HG02943 (cell line): ENCODE measurements around the gene S100A10.

Source experiments
- ATAC-seq: cut with Tn5 transposase; IDR thresholded peaks from one replicate; pipeline ENCODE4 v1.9.1; 2021; ENCODE audit warnings: mild to moderate bottlenecking, low read depth, moderate library complexity; ENCODE audit not compliant: unreplicated experiment

The S100A10 gene, protein sequence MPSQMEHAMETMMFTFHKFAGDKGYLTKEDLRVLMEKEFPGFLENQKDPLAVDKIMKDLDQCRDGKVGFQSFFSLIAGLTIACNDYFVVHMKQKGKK

DNA sequence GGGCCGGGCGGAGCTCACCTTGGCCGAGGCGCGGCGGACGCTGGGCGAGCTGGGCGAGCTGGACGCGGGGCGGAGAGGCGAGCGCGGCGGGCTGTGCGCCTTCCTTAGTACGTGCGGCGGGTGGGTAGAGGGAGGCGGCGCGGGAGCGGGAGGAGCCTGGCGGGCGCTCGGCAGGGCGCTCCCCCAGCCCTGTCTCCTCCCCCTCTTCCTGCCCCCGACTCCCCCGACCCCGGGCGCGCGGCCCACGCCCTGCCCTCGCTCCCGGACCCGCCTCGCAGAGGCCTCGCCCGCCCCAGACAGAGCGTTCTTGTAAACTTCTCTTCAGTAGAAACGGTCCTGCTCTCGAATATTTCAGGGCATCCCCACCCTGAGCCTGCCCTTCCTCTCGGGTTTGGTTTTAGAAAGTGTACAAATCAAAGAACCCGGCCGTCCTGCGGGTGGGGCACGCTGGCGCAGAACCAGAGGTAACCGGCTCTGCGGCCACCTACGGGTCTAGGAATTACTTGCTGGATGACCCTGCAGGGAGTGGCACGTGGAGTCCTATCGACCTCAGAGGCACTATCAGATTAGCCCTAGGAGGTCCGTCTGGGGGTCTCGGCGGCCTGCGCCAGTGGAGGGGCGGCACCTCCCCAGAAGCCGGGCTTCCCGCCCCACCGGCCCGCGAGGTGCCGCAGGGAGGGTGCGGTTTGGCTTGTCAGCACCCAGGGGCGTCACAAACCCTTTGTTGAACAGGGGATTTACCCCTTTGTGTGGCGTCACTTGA, at the start of gene S100A10:
Gene S100A10 (minus strand): TSS at position 126 of the 763 bp plus-strand sequence. CDS start 7,629 bp downstream, outside the sequence.
- no peak for ATAC-seq

DNA sequence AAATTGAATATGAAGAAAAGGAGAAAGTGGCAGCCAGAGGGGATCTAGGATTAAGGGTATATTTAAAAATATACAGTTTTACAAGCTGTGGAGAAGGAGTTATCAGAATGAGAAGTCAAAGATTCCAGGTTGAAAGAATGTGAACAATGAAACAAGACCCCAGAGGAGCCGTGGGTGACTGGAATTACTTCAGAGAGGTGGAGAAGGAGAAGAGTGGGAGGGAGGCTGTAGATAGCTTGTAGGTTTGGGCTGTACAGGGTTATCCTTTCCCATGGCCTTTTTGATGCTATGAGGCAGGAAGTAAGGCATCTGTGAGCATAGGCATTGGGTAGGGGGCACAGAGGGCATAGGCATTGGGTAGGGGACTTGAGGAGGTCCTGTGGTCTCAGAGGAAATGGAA, 48.4 kb upstream of the S100A10 start:
- ATAC-seq, result no peak

DNA sequence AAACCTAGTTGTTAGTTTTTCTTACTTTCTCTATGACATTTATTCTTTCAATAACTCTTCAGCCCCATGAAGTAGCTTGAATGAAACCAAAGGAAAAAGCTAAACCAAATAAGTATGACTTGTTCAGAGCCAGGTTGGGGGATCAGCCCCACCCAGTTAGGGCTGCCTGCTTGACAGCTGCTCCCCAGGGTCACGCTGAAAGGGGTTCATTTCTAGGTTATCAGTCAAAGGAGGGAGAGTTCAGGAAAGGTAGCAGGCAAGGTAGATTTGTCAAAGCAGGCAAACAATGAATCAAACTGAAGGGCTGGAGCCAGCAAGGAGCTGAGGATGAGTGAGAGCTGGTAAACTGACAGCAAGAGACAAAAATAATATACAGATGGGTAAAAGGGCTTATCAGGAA, 46.2 kb upstream of the S100A10 start:
- ATAC-seq, result no peak

DNA sequence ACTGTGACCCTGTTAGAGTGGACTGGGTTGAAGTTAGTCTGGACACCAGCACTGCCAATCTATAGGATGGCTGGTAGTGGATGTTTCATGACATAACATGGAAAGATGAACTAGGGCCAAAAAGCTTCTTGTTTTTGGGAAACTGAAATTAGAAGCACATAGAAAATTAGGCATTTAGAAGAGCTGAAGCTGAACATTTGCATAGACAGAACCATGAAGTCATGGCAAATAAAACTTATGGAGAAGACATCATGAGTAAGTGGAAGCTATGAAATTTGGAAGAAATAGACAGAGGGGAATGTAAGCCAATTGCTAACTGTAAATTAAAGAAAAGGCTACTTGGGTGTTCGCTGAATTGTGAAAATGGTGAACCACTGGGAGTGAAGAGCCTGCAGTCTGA, 45.8 kb upstream of the S100A10 start:
- ATAC-seq, result no peak

DNA sequence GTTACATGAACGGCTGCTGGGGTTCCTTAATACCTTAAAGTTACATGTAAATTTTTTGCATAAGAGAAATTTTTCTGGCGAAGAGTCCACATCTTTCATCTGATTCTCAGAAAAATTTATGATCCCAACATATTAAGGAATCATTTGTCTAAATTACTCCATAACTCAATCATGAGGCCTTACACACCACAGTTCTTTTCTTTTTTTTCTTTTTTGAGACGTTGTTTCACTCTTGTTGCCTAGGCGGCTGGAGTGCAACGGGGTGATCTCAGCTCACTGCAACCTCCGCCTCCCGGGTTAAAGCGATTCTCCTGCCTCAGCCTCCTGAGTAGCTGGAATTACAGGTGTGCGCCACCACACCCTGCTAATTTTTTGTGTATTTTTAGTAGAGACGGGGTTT, 45.2 kb upstream of the S100A10 start:
- no peak for ATAC-seq

DNA sequence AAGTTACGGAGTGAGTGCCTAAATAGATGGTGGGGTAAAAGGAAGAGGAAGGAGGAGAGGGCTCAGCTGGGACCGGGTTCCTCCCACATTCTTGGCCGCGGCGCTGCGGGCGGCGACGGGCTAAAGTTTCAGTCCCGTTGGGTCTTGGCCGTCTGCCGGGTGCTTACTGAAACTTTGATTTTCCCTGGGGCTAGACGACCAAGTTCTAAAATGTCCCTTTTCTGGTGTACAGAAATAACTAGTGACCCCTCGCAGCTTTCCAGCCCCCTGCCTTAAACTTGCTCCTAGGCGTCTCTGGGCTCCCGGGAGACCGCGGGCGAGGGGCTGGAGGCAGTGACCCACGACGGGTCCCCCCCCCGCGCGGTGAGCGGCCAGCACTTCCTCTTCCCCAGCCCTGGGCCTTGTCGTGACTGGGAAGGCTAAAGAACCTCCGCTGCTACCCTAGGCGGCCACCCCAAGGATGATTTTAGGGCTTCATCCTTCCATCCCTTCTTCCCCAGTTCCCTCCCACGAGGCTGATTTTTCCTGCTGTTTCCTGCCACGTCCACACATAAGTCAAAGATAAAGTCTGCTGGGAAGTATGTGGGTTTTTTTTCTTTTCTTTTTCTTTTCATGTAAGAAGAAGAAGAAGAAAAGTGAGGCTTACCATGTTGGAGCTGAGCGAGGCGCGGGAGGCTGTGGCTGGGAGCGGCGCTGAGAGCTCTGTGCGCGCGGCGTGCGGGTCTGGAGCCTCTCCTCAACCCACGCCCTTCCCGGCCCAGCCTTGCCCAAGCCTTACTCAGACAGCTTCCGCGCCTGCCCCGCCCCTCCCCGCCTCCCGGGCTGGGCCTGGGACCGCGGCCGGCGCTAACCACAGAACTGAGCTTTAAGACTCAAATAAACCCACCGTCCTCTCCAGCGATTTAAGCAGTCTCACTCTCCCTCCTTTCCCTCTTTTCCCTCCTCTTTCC, 42.9 kb upstream of the S100A10 start, which contains the start of gene S100A11:
Gene S100A11 (minus strand): TSS at position 738 of the 950 bp plus-strand sequence. CDS start 89 bp downstream, at position 649.
- ATAC-seq, result peak; percentile 51

DNA sequence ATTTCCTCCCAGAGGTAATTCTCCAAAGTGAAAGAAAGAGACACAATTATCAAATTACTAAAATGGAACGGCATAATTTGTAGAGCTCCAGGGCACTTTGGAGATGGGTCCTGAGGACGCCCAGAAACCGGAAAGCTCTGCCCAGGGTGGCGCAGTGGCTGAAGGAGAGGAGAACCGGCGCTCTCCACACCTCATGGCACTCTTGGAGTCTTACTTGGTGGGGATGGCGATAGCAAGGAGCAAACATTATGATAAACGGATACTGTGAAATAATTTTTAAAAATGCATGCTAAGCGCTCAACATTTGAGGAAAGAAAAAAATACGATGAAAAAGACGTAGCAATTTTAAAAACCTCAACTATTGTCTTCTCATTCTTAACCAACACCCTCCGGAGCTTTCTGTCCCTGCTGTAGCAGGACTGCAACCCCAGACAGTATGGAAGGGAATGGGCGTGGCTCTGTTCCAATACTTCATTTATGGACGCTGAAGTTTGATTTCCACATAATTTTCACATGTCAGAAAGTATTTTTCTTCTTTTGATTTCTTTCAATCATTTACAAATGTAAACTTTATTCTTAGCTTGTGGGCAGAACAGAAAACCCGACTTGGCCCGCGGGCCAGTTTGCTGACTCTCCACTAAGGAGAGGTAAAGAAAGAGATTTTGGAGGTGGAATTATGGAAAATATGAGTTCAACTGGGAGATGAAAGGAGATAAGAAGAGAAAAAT, 42.0 kb upstream of the S100A10 start:
- ATAC-seq, result no peak

DNA sequence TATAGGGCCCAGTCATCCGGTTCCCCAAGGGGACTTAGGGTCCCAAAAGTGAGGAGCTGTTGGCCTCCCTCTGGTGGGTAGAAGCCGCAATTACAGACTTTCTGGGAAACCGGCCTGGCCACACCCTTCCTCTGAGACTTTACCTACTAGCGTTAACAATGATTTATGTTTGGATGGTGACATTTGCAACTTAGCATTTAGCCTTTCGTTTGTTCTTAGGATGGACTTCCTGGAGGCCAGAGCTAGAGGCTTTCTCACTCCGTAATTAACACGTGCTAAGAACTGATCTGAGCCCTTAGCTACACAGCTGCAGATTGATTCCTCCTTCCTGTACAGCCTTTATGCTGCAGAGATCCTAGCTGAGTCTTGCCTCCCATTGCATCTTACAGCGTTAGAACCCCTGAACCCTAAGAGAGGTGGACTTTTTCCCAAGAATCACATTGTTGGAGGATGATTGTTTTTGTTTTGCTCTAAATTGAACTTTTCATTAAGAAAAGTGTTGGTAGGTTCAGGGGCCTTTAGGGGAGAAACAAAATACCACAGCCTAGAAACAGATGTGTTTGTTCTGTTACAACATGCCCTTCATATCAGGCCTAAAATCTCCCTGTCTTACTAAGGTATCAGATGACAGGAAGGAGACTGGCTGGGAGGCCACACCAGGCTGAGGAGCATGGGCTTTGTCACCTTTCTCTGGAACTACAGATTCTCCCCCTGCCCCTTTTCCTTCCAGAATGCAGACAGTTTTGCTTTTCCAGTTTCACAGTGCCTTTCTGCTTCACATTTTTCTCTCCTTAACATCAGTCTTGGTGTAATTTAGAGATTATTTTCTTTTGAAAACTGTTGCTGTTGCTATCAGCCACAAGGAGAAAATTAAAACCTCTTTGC, 41.2 kb upstream of the S100A10 start:
- no peak for ATAC-seq

DNA sequence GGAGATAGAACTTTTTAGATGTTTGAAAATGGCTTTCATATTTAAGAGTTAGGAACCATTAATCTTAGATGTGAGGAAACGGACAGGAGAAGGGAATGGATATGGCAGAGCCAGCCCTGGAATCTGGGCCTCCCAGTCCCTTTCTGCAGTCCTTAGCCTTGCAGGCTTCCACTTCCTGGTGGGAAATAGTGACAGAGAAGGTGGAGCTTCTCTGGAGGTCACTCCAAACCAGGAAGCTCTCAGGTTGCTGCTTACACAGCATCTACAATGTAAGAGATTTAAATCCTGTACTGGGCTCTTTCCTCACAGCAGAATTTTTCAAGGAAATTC, 40.6 kb upstream of the S100A10 start:
- ATAC-seq, result no peak

DNA sequence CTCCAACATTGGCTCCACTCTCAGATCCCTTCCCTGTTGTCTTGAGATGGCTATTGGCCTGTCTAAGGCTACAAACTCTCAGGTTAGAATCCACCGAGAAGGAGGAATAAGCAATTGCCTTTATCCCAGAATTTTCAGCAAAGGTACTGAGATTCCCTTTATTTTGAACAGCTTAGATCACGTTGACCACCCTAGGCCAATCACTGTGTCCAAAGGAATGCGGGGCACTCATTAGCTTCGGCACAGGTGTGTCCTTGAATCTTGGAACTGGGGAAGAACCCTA, 36.2 kb upstream of the S100A10 start:
- no peak for ATAC-seq

DNA sequence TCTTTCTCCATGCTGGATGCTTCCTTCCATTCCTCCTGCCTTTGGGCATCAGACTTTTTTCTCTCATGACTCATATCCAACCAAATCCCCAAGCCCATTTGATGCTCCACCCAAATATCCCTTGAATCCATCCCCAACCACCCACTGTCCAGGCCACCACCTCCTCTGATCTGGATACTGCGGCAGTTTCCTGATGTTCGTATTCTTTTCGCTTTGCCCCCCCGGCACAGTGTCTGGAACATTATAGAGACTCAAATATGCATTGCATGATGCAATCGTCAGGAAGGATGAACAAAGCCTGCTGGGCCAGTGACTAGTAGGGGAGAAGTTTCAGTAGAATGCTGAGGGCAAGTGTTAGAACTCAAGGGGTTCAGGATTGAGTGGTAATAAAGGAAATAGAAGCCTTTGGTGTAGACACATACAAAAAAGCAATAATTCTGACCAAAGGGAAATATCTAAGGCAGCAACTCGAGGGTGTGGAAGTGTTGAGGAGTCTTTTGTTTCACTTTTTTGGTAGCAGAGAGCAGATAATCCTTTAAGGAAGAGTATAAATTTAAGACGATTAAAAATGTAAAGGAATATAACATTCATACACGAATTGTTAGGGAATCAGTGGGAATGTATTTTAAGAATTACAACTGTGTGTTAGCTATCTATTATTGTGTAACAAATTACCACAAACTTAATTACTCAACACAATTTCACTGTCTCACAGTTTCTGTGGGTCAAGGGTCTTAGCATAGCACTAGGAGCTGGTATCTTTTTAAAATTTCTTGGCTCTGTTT, 35.7 kb upstream of the S100A10 start:
- ATAC-seq, result no peak

DNA sequence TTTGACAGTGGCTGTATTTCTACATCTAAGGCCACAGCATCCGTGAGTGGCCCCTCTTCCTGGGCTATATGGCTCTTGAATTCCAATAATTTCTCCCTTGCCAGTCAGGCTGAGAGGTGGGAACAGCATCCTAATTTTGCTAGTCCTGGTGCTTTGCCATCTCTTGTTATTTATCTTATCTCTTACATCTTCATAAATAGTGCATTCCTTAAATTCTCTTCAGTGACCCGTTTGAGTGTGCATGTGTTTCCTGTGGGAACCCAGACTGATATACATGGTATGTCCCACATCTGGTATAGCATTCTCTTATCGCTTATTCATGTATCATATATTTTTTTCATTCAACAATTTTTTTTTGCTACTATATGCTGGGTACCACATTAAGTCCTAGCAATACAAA, 33.2 kb upstream of the S100A10 start:
- ATAC-seq, result no peak

DNA sequence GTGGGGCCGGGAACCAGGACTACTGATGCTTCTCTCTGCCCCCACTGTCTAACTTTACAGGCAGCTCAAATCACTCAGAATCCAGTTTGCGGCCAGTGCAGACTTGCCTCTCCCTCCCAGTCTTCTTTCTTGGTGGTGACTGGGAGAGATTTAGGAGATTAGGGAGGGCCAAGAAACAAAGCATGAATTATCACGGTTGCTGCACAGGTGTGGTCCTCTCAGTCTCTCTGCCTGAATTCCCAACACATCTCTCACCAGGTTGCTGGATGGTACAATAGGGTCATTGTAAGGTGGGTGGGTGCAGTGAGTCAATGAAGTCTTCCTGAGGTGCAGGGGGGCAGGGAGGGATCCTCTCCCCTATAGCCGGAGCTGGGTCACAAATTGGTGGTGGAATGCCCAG, 30.6 kb upstream of the S100A10 start:
- no peak for ATAC-seq

DNA sequence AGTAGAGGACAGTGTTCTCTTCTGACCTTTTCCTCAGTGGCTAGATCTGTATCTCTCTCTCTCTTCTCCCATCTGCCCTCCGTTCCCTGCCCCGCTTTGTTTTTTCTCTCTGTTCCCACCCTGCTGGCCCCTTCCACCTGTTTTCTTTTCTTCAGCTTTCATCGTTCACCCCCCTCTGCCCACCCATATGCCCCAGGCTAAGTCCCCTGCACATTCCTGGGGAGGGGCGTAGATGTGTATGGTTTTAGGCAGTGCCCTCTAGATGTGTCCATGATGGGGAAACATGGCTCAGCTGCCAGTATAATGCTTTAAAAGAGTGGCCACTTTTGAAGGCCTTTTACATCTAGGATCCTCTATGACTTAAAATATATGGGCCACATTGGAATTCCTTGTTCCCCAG, 29.6 kb upstream of the S100A10 start:
- ATAC-seq, result no peak

DNA sequence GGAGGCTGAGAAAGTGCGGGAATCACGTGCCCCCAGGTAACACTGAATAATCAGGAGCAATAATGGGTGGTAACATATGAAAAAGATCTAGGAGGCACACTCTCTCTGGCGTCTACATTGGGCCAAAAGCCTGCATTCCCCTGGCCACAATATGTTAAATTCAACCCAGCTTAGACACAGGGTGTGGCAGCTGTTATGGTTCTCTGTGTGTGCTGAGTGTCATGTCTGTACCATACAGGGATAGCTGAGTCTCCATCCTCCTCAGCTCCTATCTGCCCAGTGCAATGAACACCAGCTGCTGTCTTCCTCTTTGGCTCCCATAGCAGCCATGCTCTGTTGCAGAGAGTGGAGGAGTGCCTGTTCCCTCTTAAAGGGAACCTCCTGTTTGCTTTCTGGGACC, 28.8 kb upstream of the S100A10 start:
- no peak for ATAC-seq

DNA sequence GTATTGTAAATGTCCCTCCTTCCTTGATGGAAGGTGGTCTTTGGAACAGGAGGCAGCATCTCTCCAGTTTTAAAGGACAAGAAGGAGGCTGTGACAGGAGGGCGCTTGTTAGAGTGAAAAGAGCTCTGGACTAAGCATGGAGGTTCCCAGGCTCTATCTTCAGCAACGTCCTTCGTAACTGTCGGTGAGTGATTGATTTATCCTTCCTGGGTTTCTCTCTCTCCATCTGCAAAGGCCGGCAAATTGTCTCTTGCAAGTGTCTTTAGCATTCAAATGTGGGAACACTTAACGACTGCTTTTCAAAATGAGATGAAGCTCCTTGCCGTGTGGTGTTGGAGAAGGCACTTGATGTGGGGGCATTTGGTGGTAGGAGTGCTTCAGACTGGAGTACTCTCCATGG, 27.9 kb upstream of the S100A10 start:
- no peak for ATAC-seq

DNA sequence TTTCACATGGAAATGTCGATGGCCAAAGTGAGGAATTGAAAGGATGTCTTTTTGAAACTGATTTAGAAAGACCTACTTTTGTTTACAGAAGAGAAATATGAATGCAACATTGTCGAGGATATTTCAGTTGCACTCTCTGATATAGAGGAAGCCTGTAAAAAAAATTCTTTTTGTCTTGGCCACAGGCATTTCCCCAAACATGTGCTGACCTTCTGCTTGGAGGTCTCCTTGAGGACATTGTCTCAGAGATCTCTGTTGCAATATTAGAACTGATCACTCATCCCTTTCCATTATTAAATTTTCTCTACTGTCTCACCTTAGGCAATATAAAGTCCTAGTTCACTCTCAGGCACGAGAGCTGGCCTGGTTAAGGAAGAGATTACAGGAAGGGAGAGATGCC, 27.2 kb upstream of the S100A10 start:
- no peak for ATAC-seq

DNA sequence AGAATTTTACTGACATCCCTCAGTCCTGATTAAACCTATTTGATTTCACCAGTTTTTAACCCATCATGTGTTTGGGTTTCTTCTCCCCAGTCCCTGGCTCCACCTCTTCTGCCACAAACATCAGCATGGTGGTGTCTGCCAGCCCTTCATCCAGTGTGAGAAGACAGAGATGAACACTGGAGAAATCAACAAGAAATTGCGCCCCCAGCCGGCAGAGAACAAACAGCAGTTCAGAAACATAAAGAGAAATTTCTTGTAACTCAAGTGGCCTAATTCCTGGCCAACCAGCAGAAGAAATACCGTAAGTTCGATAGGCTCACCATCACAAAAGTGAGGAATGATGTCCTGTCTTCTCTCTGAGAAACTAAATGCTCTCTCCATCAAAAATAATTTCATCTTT, 24.9 kb upstream of the S100A10 start:
- ATAC-seq, result no peak

DNA sequence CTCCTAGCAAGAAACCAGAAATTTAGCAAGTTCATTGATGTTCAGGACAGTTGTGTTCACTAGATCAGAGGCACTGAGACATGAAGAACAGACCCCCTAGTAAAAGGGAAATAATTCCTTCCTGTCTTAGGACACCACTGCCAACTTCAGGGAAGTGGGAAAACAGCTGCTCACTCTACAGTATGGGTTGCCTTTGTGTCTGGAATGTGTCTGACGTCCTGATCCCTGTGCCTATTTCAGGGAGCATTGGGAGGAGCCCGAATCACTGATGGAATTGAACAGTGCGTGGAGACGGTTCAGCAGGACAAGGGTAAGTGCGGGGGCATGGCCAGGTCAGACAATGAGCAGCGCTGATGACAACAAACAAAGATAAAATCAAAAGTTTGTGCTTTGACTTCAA, 22.1 kb upstream of the S100A10 start:
- no peak for ATAC-seq
